ELR (cell line): Measurements from ENCODE around the gene CCDC183.
A peak's percentile ranks its signal among the peaks of the same experiment; 100 is the strongest.
"Not testable (repeated sequence)": the region's sequence is repeated elsewhere in the genome, so short reads cannot be mapped to it uniquely, and the experiment has no call there.

ENCODE experiments used
- DNase-seq: peaks from one replicate; pipeline ENCODE4 v3.0.0-alpha.2; 2015; ENCODE audit warnings: low read depth

CCDC183 gene

DNA sequence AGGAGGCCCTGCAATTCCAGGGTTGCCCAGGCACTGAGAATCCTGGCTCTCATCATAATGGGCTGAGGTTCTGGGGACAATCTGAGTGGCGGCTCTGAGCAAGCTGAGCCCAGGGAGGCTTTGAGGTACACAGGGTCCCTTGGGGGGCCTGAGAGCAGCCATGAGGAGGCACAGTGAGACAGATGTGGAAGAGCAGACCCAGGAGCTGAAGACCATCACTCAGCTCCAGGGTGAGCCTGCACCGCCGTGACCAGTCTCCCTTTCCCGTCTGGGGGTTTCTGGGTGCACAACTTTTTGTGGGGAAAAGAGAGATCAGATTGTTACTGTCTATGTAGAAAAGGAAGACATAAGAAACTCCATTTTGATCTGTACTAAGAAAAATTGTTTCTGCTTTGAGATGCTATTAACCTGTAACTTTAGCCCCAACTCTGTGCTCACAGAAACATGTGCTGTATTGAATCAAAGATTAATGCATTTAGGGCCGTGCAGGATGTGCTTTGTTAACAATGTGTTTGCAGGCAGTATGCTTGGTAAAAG, at the start of gene CCDC183:
Gene CCDC183, plus strand, starts transcription at position 101 of the 537 bp plus-strand sequence. Its CDS starts 60 bp downstream, at position 161.
- DNase-seq: no peak

DNA sequence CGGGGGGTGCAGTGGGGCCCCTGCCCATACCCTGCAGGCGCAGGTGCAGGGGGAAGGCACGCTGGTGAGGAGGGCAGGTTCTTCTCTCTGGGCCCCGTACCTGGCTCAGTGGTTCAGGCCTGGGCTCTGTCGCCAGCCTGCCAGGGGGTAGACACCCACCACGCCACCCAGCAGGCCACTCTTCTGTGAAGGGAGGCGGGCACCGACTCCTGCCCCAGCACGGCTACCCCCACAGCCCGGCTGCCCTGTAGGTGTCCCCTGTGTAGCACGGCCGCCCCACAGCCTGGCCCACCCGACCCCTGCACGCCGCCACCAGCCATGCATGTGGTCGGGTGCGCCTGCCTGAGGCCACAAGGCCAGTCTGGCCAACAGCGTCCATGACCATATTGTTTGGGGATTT, 49.5 kb upstream of the CCDC183 start:
- DNase-seq: no peak

- no peak for DNase-seq
Observed at GRCh38 chr9:136747161-136748060, 48.7 kb upstream of the CCDC183 start.

GRCh38 chr9:136748201-136748600, 47.9 kb upstream of the CCDC183 start, which contains the start of gene LCN6:
LCN6 (minus strand) TSS chr9:136748525; CDS start chr9:136748483, 42 bp downstream.
- DNase-seq: no peak

DNA sequence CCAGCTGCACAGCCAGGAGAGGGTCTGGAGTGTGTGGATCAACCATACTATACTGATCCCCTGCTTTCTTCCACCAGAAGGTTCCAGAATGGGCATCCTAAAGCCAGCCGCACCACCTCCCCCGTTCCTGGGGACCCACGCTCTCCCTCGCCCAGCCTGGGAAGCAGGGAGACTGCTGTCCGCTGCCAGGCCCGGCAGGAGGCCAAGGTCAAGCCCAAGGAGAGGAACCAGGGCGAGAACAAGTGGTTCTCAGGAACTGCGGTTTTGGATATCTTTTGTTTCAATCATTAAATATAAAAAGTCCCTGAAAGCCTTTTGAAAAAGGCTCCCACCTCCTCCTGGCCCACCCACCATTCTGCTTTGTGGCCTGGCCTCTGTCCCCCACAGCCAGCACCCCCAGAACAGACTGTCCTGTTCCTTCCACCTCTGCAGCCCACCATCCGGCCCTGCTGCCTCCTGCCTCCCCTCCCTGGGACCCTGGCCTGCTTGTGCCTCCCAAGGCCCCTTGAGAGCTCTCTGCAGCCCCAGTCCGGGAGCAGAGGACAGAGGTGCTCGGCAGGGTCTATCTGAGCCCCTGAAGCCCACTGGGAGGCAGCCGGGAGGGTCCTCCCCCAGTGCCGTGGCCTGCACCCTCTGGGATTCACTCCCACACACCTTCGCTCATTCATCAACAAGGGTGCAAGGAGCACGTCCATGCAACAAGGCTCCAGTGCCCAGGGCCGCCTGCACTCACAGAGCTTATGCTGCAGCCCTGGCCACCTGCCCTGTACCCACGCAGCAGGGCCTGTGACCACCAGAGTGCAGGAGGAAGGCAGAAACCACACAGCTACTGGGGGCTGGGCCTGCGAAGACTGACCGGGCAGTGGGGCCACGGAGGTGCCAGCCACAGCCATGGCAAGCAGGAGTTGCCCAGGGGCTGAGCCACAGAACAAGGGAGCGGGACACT, 47.2 kb upstream of the CCDC183 start:
- DNase-seq: no peak

- DNase-seq: peak; percentile 59
Observed at GRCh38 chr9:136750526-136750925, 45.6 kb upstream of the CCDC183 start.

DNA sequence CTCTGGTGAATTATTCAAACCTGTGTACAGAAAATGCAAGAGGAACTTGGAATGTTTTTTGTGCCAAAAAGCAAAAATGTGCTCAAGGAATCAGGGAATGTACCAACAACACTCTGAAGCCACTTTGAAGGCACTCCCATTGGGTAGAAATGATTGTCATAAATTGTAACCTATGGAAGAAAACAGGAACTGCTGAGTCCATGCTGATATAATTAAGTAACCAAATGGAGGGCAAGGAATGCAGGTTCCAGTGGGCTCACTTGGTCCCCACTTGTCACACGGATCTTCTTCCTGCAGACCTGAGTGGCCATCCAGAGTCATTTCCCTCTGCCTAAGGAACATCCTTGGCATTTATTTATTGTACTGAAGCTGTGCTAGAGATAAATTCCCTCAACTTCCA, 44.9 kb upstream of the CCDC183 start:
- DNase-seq: no peak

DNA sequence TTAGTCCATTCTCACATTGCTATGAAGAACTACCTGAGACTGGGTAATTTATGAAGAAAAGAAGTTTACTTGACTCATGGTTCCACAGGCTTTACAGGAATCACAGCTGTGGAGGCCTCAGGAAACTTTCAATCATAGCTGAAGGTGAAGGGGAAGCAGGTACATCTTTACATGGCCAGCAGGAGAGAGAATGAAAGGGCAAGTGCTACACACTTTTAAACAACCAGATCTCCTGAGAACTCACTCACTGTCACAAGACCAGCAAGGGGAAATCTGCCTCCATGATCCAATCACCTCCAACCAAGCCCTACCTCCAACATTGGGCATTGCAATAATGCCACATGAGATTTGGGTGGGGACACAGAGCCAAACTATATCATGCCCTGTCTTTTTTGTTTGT, 44.3 kb upstream of the CCDC183 start:
- no peak for DNase-seq

DNA sequence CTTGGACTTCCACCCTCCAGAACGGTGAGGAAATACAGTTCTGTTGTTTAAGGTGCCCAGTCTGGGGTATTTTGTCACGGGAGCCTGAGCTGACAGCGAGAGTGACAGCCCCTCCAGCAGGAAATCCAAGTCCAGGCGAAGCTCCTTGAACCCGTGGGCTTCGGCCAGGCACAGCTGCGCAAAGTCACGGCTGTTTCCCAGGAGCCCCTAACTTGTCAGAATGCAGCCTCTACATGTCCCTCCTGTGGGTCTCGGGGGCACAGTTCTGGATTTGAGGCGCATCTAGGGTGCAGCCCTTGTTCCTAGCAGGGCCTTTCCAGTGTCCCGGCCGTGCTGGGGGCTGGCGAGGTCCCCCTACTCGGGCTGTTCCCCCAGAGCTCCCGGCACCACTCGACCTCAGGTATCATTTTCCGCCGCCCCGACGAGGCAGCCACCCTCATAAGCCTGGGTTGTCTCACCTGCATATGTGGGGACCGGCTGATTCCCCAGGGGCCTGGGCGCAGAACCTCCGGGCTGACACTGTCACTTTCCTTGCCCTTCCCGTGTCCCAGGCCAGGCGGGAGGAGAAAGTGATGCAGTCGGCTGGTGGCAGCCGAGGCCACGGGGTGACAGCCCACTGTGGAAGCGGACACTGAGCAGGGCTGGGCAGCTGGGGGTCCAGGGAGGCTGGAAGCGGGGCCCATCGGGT, 42.6 kb upstream of the CCDC183 start:
- DNase-seq: no peak

GRCh38 chr9:136754059-136754572, 42.0 kb upstream of the CCDC183 start:
- no peak for DNase-seq

DNA sequence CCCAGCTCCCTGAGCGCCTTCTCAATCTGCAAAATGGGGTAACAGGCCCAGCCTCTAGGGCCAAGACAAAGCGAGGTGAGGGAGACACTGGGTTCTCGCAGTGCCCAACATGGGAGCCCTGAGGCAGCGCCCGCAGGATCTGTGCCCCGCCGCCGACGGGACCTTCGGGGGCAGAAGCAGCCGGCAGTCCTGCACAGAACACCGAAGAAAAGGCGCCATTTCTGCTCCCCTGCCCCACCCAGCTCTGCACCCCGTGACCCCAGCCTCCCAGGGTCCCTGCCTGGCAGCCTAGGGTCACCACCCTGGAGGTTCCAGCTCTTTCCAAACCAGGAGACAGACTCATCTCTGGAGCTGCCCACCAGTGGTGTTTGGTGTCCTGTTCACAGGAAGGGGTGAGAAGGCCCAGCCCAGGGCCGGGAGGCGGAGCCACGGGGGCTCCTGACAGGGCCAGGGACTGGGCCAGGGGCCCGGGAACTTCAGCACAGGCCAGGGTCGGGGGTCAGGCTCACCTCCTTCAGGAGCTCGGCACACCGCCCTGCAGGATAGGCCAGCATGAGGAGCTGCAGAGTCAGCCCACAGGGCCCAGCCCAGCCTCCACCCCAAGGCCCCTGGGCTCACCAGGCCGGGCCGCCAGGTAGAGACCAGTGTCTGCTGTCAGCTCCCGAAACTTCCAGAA, 41.4 kb upstream of the CCDC183 start:
- DNase-seq: no peak

- DNase-seq: not testable (repeated sequence)
Observed at GRCh38 chr9:136755302-136756133, 40.6 kb upstream of the CCDC183 start.

DNA sequence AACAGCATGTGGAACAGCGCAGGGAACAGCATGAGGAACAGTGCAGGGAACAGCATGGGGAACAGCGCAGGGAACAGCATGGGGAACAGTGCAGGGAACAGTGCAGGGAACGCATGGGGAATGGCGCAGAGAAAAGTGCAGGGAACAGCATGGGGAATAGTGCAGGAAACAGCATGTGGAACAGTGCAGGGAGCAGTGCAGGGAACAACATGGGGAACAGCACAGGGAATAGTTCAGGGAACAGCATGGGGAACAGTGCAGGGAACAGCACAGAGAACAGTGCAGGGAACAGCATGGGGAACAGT, 40.1 kb upstream of the CCDC183 start:
- DNase-seq: no peak

DNA sequence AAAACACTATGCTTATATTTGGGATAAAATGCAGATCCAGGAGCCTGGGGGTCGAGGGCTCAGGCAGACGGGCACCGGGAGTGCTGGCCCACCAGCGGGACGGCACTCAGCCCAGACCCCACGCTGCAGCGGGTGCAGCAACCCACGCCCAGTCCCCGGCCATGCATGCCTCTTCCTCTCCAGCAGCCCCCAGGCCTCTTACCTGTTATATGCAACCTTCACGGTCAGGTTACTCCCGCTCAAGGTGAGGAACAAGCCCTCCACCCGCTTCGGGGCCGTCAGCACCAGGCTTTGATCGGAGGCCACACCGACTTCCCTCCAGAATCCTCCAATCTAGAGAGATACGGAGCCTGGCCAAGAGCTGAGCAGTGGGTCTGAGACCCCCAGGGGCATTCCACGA, 39.3 kb upstream of the CCDC183 start:
- no peak for DNase-seq

- DNase-seq: no peak
Observed at GRCh38 chr9:136757328-136757727, 38.8 kb upstream of the CCDC183 start.

- DNase-seq: no peak
Observed at GRCh38 chr9:136757751-136758140, 38.4 kb upstream of the CCDC183 start.

GRCh38 chr9:136759001-136759400, 37.1 kb upstream of the CCDC183 start:
- DNase-seq: no peak

DNA sequence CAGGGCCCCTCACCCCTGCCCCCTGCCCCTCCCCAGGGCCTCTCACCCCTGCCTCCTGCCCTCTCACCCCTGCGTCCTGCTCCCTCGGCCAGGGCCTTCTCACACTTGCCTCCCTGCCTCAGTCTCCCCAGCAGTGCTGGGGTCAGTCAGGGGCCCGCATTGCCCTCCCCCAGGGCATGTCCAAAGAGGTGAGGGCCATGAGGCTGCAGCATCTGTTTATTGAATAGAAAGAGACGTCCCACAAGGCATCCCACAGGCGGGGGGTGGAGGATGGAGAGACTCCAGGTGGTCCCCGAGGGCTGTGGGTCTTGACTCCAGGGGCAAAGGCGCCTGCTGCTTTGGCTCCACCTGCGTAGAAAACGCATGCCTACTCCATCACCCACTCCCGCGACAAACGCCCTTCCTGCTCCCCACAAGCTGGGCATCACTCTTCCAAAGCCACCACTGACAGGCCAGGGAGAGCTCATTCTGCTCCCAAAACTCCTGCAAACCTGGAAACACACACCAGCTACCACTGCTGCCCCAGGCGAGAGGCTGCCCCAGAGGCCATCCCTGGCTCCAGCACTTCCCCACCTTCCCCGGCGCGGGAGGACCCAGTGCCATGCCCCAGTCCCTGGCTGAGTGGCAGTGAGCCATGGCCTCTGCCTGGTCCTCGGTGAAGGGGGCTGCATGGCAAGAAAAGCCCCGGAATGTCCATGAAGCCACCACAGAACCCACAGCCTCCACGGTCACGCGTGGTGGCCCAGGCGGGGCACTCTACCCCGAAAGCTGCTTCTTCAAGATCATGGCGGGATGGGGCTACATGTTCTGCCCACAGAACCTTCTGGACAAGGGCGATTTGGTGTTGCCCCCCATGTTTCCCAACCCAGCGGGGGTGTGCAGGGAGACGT, 36.5 kb upstream of the CCDC183 start:
- no peak for DNase-seq

DNA sequence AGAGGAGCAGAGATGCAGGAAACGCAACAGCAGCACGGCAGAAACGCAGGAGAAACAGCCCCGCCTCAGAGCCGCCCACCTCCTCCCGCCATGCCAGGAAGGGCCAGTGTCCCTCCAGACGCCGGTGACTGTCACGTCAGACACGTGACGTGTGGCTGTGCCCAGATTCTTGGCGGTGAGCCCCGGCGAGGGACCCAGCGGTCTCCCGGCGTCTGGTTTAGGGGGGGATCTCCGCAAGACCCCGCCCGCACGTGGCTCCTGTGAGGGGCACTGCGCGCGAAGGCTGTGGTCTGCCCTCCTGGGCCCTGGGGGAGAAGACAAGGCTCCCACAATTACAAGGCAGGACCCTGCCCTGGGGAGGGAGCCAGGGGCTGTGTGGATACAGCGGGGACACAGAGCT, 35.7 kb upstream of the CCDC183 start:
- DNase-seq: no peak
